B cell (primary cell): Measurements from ENCODE around the gene FAIM2.

Experiments used
- EZH2 ChIP-seq: IDR thresholded peaks from 2 replicates; pipeline ENCODE4 v1.6.1; 2012; ENCODE audit warnings: borderline replicate concordance, low read depth, mild to moderate bottlenecking, moderate library complexity, low read length; ENCODE audit not compliant: insufficient read depth, poor library complexity, severe bottlenecking
- TF ChIP-seq, protein P1 (sequence below): fragments of 200-600 bp; IDR thresholded peaks from one replicate; pipeline ENCODE4 v1.8.0; 2022; ENCODE audit warnings: antibody characterized with exemption, mild to moderate bottlenecking

DNA sequence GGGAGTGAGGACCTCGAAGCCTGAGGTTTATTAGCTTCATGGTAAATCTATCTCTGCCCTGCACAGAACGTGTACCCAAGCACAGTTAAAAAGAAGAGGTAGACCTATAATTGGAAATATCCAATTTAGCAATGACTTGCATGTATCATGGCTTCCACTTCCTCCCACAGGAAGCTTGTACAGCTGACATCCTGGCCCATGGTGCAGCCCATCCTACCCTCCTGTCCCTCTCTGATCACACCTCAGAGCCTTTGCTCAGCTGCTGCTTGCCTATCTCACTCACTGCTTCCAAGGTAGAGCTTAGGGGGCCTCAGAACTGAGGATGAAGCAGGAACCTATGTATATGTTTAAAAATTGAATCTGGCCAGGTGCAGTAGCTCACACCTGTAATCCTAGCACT is 56.5 kb downstream of the FAIM2 start:
- TF ChIP-seq, protein P1, sequence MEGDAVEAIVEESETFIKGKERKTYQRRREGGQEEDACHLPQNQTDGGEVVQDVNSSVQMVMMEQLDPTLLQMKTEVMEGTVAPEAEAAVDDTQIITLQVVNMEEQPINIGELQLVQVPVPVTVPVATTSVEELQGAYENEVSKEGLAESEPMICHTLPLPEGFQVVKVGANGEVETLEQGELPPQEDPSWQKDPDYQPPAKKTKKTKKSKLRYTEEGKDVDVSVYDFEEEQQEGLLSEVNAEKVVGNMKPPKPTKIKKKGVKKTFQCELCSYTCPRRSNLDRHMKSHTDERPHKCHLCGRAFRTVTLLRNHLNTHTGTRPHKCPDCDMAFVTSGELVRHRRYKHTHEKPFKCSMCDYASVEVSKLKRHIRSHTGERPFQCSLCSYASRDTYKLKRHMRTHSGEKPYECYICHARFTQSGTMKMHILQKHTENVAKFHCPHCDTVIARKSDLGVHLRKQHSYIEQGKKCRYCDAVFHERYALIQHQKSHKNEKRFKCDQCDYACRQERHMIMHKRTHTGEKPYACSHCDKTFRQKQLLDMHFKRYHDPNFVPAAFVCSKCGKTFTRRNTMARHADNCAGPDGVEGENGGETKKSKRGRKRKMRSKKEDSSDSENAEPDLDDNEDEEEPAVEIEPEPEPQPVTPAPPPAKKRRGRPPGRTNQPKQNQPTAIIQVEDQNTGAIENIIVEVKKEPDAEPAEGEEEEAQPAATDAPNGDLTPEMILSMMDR = no peak
- no peak for TF ChIP-seq EZH2
